ENCODE results near the gene PRKCA.

The PRKCA gene

GRCh38 chr17:66775271-66775670, 472.9 kb downstream of the PRKCA start:
- DNase-seq: no peak
- intact Hi-C loops (cut with DNase I; ENCODE audit: low total_unique reads): no loop called here
- TF ChIP-seq, protein P1, sequence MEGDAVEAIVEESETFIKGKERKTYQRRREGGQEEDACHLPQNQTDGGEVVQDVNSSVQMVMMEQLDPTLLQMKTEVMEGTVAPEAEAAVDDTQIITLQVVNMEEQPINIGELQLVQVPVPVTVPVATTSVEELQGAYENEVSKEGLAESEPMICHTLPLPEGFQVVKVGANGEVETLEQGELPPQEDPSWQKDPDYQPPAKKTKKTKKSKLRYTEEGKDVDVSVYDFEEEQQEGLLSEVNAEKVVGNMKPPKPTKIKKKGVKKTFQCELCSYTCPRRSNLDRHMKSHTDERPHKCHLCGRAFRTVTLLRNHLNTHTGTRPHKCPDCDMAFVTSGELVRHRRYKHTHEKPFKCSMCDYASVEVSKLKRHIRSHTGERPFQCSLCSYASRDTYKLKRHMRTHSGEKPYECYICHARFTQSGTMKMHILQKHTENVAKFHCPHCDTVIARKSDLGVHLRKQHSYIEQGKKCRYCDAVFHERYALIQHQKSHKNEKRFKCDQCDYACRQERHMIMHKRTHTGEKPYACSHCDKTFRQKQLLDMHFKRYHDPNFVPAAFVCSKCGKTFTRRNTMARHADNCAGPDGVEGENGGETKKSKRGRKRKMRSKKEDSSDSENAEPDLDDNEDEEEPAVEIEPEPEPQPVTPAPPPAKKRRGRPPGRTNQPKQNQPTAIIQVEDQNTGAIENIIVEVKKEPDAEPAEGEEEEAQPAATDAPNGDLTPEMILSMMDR (IDR thresholded peaks at IDR 0.05): no peak

DNA sequence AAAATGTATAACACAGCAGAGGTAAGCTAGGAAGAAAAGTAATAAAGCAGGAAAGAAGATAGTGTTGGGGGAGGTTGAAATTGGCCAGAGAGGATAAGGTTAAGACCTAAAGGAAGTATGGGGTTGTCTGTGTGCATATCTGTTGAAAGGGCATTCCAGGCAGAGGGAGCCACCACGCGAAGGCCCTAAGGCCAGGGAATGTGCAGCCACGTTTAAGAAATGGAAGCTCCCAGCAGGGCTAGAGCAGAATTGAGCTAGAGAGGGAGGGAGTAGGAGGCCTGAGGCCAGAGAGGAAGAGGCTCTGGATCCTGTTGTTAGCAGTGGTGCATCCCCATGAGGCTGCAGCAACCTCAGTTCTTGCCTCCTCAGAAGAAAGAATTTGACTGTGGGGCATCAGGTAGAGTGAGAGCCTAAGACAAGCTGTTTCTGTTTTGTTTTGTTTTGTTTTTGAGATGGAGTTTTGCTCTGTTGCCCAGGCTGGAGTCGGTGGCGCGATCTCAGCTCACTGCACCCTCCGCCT, 473.5 kb downstream of the PRKCA start:
- TF ChIP-seq, protein P1 (IDR thresholded peaks at IDR 0.05): no peak
- Histone ChIP-seq H3K27me3 (no peaks in the 10 kb centered on the region), H3K4me3 (no peak overlapping the region), H3K27ac (no peak overlapping the region), H3K4me1 (no peaks in the 10 kb centered on the region), H3K36me3 (peaks cover 8 to 10% (median 9%) of the 10 kb centered on the region in 3 donors), H3K9me3 (no peaks in the 10 kb centered on the region)
- no peak for DNase-seq
- intact Hi-C loops (cut with DNase I; ENCODE audit: low total_unique reads): no loop called here

More at GRCh38 chr17:66775271-66775670, 472.9 kb downstream of the PRKCA start:
- Histone ChIP-seq H3K27ac (no peak overlapping the region), H3K36me3 (peaks cover 8 to 10% (median 9%) of the 10 kb centered on the region in 3 donors), H3K27me3 (no peaks in the 10 kb centered on the region), H3K4me1 (no peaks in the 10 kb centered on the region), H3K9me3 (no peaks in the 10 kb centered on the region), H3K4me3 (no peak overlapping the region)

DNA sequence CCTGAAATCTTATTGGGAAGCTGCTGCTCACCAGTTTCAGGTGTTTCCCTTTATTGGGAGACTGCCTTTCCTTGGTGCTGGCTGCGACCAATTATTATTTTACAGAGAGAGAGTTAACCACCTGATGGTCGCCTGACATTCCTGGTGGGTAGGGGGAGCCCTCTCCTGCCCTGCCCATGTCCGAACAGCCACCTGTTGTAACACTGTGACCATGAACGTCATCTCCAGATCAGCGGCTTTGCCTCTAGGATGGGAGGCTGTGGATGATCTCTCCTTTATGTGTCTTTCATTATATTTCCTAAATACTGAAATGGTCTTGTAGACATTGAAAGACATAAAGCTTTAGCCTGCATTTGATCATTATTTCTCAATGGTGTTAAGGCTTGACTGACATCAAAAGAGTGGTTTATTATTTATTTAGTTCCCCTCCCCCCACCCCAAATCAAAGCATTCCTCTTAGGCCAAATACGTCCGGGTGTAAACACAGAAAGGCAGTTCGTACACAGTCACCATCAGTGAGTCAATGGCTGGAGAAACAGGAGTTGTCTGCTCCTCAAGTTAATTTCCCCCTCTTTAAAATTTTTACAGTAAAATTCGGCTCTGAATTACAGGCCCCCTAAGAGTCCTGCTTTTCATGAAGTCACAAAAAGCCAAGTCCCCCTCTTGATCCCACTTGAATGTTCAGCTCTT, 474.7 kb downstream of the PRKCA start:
- intact Hi-C loops (cut with DNase I; ENCODE audit: low total_unique reads): no loop called here
- Histone ChIP-seq H3K27me3 (no peaks in the 10 kb centered on the region), H3K4me1 (no peaks in the 10 kb centered on the region), H3K36me3 (peaks cover 8 to 10% (median 9%) of the 10 kb centered on the region in 3 donors), H3K4me3 (no peak overlapping the region), H3K9me3 (no peaks in the 10 kb centered on the region), H3K27ac (no peak overlapping the region)
- TF ChIP-seq, protein P1 (IDR thresholded peaks at IDR 0.05): no peak
- DNase-seq: no peak

- Histone ChIP-seq H3K27ac (no peak overlapping the region), H3K4me1 (no peaks in the 10 kb centered on the region), H3K27me3 (no peaks in the 10 kb centered on the region), H3K9me3 (no peaks in the 10 kb centered on the region), H3K36me3 (peaks cover 8 to 10% (median 9%) of the 10 kb centered on the region in 3 donors), H3K4me3 (no peak overlapping the region)
- TF ChIP-seq, protein P1 (IDR thresholded peaks at IDR 0.05): no peak
- no peak for DNase-seq
- intact Hi-C loops (cut with DNase I; ENCODE audit: low total_unique reads): no loop called here
These were observed 475.3 kb downstream of the PRKCA start for GRCh38 chr17:66777689-66778225.

DNA sequence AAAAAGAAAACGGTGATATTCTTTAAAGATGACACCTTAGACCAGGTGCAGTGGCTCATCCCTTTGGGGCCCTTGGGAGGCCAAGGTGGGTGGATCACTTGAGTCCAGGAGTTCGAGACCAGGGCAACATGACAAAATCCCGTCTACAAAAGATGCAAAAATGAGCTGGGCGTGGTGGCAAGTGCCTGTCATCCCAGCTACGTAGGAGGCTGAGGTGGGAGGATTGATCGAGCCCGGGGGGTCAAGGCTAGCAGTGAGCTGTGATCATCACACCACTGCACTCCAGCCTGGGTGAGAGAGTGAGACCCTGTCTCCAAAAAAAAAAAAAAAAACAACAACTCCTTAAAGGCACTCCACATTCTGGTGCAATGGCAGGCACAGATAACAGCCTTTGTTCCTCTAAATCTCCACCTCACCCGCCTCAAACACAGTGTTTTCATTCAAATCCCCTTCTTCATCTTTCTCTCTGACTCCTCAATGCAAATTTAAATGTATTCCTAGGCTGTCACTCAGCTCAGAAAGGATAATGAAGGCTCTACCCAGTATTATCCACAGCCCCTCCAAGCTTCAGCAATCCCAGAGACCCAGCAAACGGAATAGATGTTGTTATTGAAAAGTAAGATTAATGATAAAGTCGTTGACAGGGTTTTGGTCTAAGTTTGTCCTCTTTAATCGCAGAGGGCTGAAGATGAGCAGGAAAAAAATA, 476.3 kb downstream of the PRKCA start:
- DNase-seq: no peak
- H3K36me3 ChIP-seq: peaks cover 8 to 9% (median 8%) of the 10 kb centered on the region in 3 donors
- H3K4me3 ChIP-seq: no peak overlapping the region
- intact Hi-C loops (cut with DNase I; ENCODE audit: low total_unique reads): no loop called here
- TF ChIP-seq, protein P1 (IDR thresholded peaks at IDR 0.05): no peak
- H3K27ac ChIP-seq: no peak overlapping the region
- no peaks in the 10 kb centered on the region for H3K9me3 ChIP-seq
- no peaks in the 10 kb centered on the region for H3K27me3 ChIP-seq
- H3K4me1 ChIP-seq: no peaks in the 10 kb centered on the region

All from tibial artery (tissue), 4 donors.